ENCODE measurements around the gene MT1F.
"Not testable (repeated sequence)": the region's sequence is repeated elsewhere in the genome, so short reads cannot be mapped to it uniquely, and the experiment has no call there.

Gene MT1F

GRCh38 chr16:56645311-56645710, 12.4 kb upstream of the MT1F start:
- no peak for DNase-seq (ENCODE audit: low spot score)

GRCh38 chr16:56645838-56646237, 11.9 kb upstream of the MT1F start:
- DNase-seq (ENCODE audit: low spot score), result no peak

DNA sequence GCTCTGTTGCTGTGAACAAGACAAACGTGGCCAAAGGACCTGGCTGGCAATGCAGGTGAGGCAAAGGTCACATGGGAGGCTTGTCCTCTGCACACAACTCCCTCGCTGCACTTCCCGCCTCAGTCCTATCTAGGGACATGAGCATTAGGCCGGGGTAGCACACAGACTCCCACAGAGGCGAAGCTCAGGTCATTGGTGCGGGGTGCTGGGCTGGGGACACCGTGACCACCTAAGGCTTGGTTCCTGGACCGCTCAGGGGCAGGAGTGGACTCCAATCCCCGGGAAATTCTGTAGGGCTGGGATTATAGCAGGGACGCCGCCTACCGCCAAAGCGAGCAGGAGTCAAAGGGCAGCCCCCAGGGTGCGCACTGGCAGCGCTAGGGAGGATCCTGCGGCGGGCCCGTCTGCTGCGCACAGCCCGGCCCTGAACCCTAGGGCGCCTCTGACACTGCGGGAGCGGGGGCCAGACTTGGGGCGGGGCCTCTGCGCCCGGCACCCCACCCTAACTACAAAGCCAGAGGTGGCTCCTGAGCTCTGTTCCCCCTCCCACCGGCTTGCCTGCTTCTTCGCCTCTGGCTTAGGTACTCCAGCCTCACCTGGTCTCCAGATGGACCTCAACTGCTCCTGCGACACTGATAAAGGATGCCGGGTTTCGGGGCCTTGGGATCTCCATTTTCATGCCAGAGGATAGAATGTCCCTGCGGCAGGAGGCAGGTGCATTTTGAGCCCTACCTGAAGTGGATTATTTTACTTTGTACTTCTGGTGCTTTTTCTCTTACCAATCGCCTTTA, 9.9 kb upstream of the MT1F start:
- DNase-seq (ENCODE audit: low spot score), result no peak

GRCh38 chr16:56649271-56649670, 8.5 kb upstream of the MT1F start:
- no peak for DNase-seq (ENCODE audit: low spot score)

GRCh38 chr16:56649820-56650219, 7.9 kb upstream of the MT1F start:
- DNase-seq (ENCODE audit: low spot score), result no peak

- no peak for DNase-seq (ENCODE audit: low spot score)
Measured at GRCh38 chr16:56651586-56651985, 6.2 kb upstream of the MT1F start, which contains the start of gene MT1B. MT1B (plus strand) TSS chr16:56651886; CDS start chr16:56651954, 68 bp downstream.

- no peak for DNase-seq (ENCODE audit: low spot score)
Measured at GRCh38 chr16:56652600-56652999, 5.2 kb upstream of the MT1F start.

GRCh38 chr16:56653218-56653617, 4.5 kb upstream of the MT1F start:
- DNase-seq (ENCODE audit: low spot score), result no peak

- DNase-seq (ENCODE audit: low spot score), result no peak
Measured at GRCh38 chr16:56658327-56658875, 642 bp downstream of the MT1F start.

- no peak for DNase-seq (ENCODE audit: low spot score)
Measured at GRCh38 chr16:56662357-56663354, 4.9 kb downstream of the MT1F start.

GRCh38 chr16:56664506-56664905, 6.7 kb downstream of the MT1F start:
- DNase-seq (ENCODE audit: low spot score), result no peak

DNA sequence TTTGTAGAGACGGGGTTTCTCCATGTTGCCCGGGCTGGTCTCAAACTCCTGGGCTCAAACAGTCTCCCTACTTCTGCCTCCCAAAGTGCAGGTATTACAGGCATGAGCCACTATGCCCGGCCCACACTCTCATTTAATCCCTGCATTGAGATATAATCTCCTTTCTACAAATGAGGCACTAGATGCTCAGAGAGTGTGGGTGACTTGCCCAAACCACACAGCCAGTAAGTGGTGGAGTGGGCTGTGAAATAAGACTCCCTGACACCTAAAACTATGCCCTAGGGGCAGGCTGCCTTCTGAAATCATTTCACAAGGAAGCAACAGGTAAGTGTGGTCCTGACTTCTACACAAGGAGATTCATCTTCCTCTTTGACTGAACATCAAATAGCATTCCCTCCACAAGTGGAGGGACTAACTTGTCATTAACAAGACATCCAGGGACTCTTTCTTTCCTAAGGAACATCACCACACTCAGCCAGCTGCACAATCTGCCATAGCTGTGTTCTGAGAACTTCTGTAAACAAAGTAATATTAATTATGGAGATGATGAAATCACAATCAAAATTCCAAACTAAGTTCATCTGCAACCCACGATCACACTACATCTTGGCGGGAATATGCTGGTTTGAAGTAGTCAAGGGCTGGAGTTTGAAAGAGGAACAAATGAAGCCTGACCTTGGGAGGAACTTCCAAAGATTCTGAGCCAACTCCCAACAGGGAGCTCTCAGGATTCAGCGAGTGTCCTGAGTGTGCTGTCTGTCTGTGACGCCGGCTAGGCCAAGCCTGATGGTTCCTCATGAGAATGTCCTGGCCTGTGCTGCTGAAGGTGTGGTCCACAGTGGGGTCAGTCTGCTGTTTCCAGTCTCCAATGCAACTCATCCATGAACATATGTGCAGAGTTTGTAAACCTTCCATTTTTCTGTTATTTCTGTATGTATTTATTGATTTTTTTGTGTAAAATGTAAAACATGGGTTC, 7.8 kb downstream of the MT1F start:
- DNase-seq (ENCODE audit: low spot score), result not testable (repeated sequence)

DNA sequence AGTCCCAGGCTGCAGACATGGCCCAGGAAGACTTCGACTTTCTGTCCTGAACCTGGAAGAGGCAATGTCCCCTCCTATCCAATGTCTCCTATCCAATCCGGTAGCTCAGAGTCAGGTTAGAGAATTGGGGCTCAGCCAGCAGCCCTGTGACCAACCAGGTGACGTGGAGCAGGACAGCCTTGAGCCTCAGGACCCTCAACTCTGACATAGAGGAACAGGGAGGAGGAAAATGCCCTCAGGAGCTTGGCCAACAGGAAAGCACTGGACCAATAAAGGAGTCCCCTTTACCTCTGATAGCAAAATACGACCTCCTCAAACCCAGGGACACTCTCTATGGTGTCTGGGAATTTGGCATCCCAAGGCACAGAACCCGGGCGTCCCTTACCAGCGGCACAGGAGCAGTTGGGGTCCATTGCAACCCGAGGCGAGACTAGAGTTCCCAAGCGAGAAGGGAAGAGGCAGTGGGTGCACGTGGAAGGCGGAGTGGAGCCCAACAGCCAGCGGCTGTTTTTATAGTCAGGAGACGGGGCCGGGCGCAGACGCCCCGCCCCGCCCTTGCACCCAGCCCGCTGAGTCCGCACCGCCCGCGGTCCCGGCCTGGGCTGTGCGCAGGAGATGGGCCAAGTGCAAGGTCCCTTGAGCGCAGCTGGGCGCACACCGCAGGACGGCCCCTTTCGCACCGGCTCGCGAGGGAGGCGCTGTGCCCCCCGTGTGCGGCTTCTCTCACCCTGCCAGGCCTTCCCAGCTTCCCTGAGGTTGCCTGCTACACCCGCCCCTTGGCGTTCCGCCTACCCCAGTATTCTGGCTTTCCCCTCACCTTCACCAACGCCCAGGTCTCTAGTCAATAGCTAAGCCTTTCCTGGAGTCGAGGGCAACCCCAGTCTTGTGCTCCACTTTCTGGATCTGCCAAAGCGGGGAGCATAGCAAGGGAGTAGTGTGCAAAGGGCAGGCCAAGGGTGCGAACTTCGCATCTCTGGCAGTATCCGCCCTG, 10.1 kb downstream of the MT1F start, which contains the start of gene MT1G:
TSS of gene MT1G (minus strand) at position 485 of the 991 bp plus-strand sequence. CDS start at position 413, 72 bp downstream.
- no peak for DNase-seq (ENCODE audit: low spot score)

GRCh38 chr16:56669005-56669839, 11.5 kb downstream of the MT1F start, which contains the start of gene MT1H:
MT1H (plus strand) TSS chr16:56669814; CDS start chr16:56669885, 71 bp downstream.
- DNase-seq (ENCODE audit: low spot score), result no peak

GRCh38 chr16:56669840-56670619, 12.3 kb downstream of the MT1F start:
- DNase-seq (ENCODE audit: low spot score), result no peak

GRCh38 chr16:56670620-56670934, 12.8 kb downstream of the MT1F start:
- no peak for DNase-seq (ENCODE audit: low spot score)

GRCh38 chr16:56671691-56672090, 13.9 kb downstream of the MT1F start:
- DNase-seq (ENCODE audit: low spot score), result not testable (repeated sequence)

GRCh38 chr16:56672171-56672570, 14.4 kb downstream of the MT1F start:
- DNase-seq (ENCODE audit: low spot score), result not testable (repeated sequence)

All from NAMALWA (cell line).